H9 (cell line): ENCODE data around the gene BCL11B. TPM values are rescaled to one million over a fixed set of nuclear protein-coding genes. Genes with fewer than 3 reads are reported as not detected.

Experiments
- DNase-seq: peaks from one replicate; pipeline ENCODE4 v3.0.0-alpha.2; 2017
- H2AFZ ChIP-seq: one replicate; pipeline ENCODE4 v1.6.1; 2013; ENCODE audit warnings: mild to moderate bottlenecking, low read length, control low read depth, moderate library complexity
- H2AK5ac ChIP-seq: 2 replicates; pipeline ENCODE4 v1.6.1; 2013; ENCODE audit warnings: low read length, control low read depth, mixed read lengths; ENCODE audit not compliant: insufficient read length
- H2BK120ac ChIP-seq: one replicate; pipeline ENCODE4 v1.6.1; 2013; ENCODE audit warnings: low read depth, mild to moderate bottlenecking, low read length, control low read depth, inconsistent platforms; ENCODE audit not compliant: poor library complexity, severe bottlenecking
- H2BK12ac ChIP-seq: 2 replicates; pipeline ENCODE4 v1.6.1; 2013; ENCODE audit warnings: low read length, control low read depth, mixed read lengths, low read depth; ENCODE audit not compliant: insufficient read length
- H2BK15ac ChIP-seq: 2 replicates; pipeline ENCODE4 v1.6.1; 2013; ENCODE audit warnings: low read depth, low read length, control low read depth
- H2BK20ac ChIP-seq: one replicate; pipeline ENCODE4 v1.6.1; 2013; ENCODE audit warnings: low read depth, mild to moderate bottlenecking, low read length, control low read depth, inconsistent platforms; ENCODE audit not compliant: poor library complexity, severe bottlenecking
- H2BK5ac ChIP-seq: 2 replicates; pipeline ENCODE4 v1.6.1; 2013; ENCODE audit warnings: low read length, control low read depth, mixed read lengths; ENCODE audit not compliant: insufficient read length
- H3K14ac ChIP-seq: 2 replicates; pipeline ENCODE4 v1.6.1; 2013; ENCODE audit warnings: low read length, control low read depth; ENCODE audit not compliant: insufficient read depth
- H3K18ac ChIP-seq: 2 replicates; pipeline ENCODE4 v1.6.1; 2013; ENCODE audit warnings: low read depth, mild to moderate bottlenecking, mixed read lengths, low read length, control low read depth; ENCODE audit not compliant: insufficient read length
- H3K23ac ChIP-seq: 2 replicates; pipeline ENCODE4 v1.6.1; 2013; ENCODE audit warnings: low read length, control low read depth, mixed read lengths, low read depth; ENCODE audit not compliant: insufficient read length
- H3K23me2 ChIP-seq: 2 replicates; pipeline ENCODE4 v1.6.1; 2013; ENCODE audit warnings: low read depth, mild to moderate bottlenecking, mixed read lengths, low read length, control low read depth; ENCODE audit not compliant: insufficient read length, poor library complexity, severe bottlenecking
- H3K27ac ChIP-seq: 2 replicates; pipeline ENCODE4 v1.5.1; 2013; ENCODE audit warnings: low read length, control low read depth, mixed read lengths, low read depth; ENCODE audit not compliant: insufficient read length
- H3K27me3 ChIP-seq: 2 replicates; pipeline ENCODE4 v1.6.1; 2013; ENCODE audit warnings: low read length, control low read depth, inconsistent platforms; ENCODE audit not compliant: insufficient read depth
- H3K4ac ChIP-seq: 2 replicates; pipeline ENCODE4 v1.6.1; 2013; ENCODE audit warnings: low read depth, mild to moderate bottlenecking, control low read depth, inconsistent platforms, low read length, moderate library complexity
- H3K4me1 ChIP-seq: 2 replicates; pipeline ENCODE4 v1.6.1; 2013; ENCODE audit warnings: low read length, control low read depth, inconsistent platforms; ENCODE audit not compliant: insufficient read depth
- H3K4me2 ChIP-seq: 2 replicates; pipeline ENCODE4 v1.6.1; 2013; ENCODE audit warnings: low read length, control low read depth, mixed read lengths; ENCODE audit not compliant: insufficient read length, insufficient read depth
- H3K56ac ChIP-seq: 2 replicates; pipeline ENCODE4 v1.6.1; 2013; ENCODE audit warnings: low read depth, mild to moderate bottlenecking, mixed read lengths, low read length, control low read depth; ENCODE audit not compliant: insufficient read length
- H3K79me1 ChIP-seq: 2 replicates; pipeline ENCODE4 v1.6.1; 2013; ENCODE audit warnings: low read depth, mild to moderate bottlenecking, moderate library complexity, low read length, control low read depth, inconsistent platforms; ENCODE audit not compliant: insufficient read depth, poor library complexity, severe bottlenecking
- H3K79me2 ChIP-seq: 2 replicates; pipeline ENCODE4 v1.6.1; 2013; ENCODE audit warnings: low read length, control low read depth, inconsistent platforms; ENCODE audit not compliant: insufficient read depth
- H3K9ac ChIP-seq: 2 replicates; pipeline ENCODE4 v1.6.1; 2013; ENCODE audit warnings: low read length, control low read depth, mixed read lengths; ENCODE audit not compliant: insufficient read length; ENCODE audit errors: extremely low read depth
- H3K9me3 ChIP-seq: one replicate; pipeline ENCODE4 v1.6.1; 2013; ENCODE audit warnings: low read depth, low read length, inconsistent platforms; ENCODE audit not compliant: control insufficient read depth
- H3T11ph ChIP-seq: one replicate; pipeline ENCODE4 v1.6.1; 2013; ENCODE audit warnings: mild to moderate bottlenecking, low read length, control low read depth, inconsistent platforms
- H4K20me1 ChIP-seq: one replicate; pipeline ENCODE4 v1.6.1; 2013; ENCODE audit not compliant: control insufficient read depth, insufficient read length, insufficient read depth
- H4K5ac ChIP-seq: 2 replicates; pipeline ENCODE4 v1.6.1; 2013; ENCODE audit warnings: low read depth, mild to moderate bottlenecking, mixed read lengths, low read length, control low read depth; ENCODE audit not compliant: insufficient read length
- H4K8ac ChIP-seq: replicated peaks from 2 replicates; pipeline ENCODE4 v1.6.1; 2013; ENCODE audit warnings: low read length, control low read depth, mixed read lengths, low read depth; ENCODE audit not compliant: insufficient read length
- H4K91ac ChIP-seq: 2 replicates; pipeline ENCODE4 v1.6.1; 2013; ENCODE audit warnings: low read depth, mild to moderate bottlenecking, moderate library complexity, mixed read lengths, low read length, control low read depth; ENCODE audit not compliant: insufficient read length
- H3K27ac Mint-ChIP-seq, 3 experiments: 2 replicates in 2 of 3; 3 replicates in 1 of 3; pipeline ENCODE4 v1.8.0; 2020 to 2021; ENCODE audit warnings: mixed read lengths in 3 of 3, mild to moderate bottlenecking in 1 of 3, moderate library complexity in 1 of 3
- H3K27me3 Mint-ChIP-seq: 2 replicates; pipeline ENCODE4 v1.8.0; 2021; ENCODE audit warnings: low read depth, mild to moderate bottlenecking, moderate library complexity, mixed read lengths
- H3K36me3 Mint-ChIP-seq, 3 experiments: 2 replicates in 2 of 3; 3 replicates in 1 of 3; pipeline ENCODE4 v1.8.0; 2020 to 2021; ENCODE audit warnings: low read depth in 3 of 3, mixed read lengths in 3 of 3; ENCODE audit not compliant: insufficient read depth in 1 of 3
- H3K4me1 Mint-ChIP-seq, 2 experiments: 2 replicates each; pipeline ENCODE4 v1.8.0; 2020; ENCODE audit warnings: mixed read lengths in 2 of 2
- H3K4me3 Mint-ChIP-seq, 2 experiments: 2 replicates in 1 of 2; 3 replicates in 1 of 2; pipeline ENCODE4 v1.8.0; 2020 to 2021; ENCODE audit warnings: mild to moderate bottlenecking in 2 of 2, mixed read lengths in 2 of 2, moderate library complexity in 1 of 2
- H3K9me3 Mint-ChIP-seq, 2 experiments: 2 replicates in 1 of 2; 3 replicates in 1 of 2; pipeline ENCODE4 v1.8.0; 2020; ENCODE audit warnings: mild to moderate bottlenecking in 2 of 2, mixed read lengths in 2 of 2, moderate library complexity in 1 of 2
- CTCF ChIP-seq: fragments of 200-600 bp; sonication (generic); conservative IDR thresholded peaks from 3 replicates; pipeline ENCODE4 v1.8.0; 2021; ENCODE audit warnings: antibody characterized with exemption, mild to moderate bottlenecking
- WGBS: extraction: QIAGEN DNeasy Blood & Tissue Kit; methylation state at CpG from one replicate; pipeline ENCODE4 v1.1.7; 2013; ENCODE audit warnings: missing lambda C conversion rate, low lambda C conversion rate, mixed read lengths; ENCODE audit not compliant: insufficient read length; ENCODE audit errors: extremely low coverage; 5-methylcytosine and 5-hydroxymethylcytosine counted together
- total RNA-seq: library from RNA; stranded (reverse); gene quantifications from 2 replicates; pipeline ENCODE4 v1.2.1, GENCODE V29; 2021

Gene BCL11B
- total RNA-seq, 1 experiment from 2014 or later: 4.9 TPM

DNA sequence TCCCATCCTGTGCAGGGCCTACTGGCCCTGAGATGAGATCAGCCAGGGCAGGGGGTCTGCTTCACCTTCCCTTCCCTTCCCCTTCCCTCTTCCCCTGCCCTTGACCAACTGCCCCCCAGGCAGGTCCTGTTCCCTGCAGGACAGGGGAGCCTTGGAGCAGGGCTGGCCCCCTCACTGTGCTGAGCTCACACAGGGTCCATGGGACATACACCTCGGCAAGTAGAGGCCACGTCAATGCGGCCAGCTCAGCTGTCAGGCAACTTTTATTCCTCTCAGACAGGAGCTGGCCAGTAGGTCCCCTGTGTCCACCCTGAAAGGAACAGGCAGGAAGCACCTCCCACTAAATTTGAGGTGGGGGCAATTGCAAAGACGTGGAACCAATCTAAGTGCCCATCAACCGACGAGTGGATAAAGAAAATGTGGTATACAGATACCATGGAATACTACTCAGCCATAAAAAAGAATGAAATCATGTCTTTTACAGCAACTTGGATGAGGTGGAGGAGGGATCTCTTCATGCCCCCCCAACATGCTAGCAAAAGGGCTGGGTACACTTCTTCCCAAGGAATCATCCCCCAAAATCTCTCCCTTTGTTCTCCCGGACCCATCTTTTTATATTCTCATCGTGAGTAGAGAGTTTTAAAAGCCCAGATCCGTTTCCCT is 148.7 kb downstream of the BCL11B start:
- no peak for DNase-seq
- Mint-ChIP-seq H3K27me3 (no peaks in the 10 kb centered on the region), H3K4me3 (no peak overlapping the region), H3K27ac (no peak overlapping the region; a peak in 1 of 7 replicates), H3K9me3 (no peaks in the 10 kb centered on the region), H3K4me1 (peaks cover 15 to 26% of the 10 kb centered on the region in 2 experiments), H3K36me3 (no peaks in the 10 kb centered on the region)
- Histone ChIP-seq H2BK5ac (no peak overlapping the region), H2AK5ac (no peak overlapping the region), H3K23me2 (peaks cover 1% of the 10 kb centered on the region), H3K79me1 (no peaks in the 10 kb centered on the region), H3K79me2 (no peaks in the 10 kb centered on the region), H3K27me3 (no peaks in the 10 kb centered on the region), H4K20me1 (no peaks in the 10 kb centered on the region), H2BK12ac (no peak overlapping the region), H3K9ac (no peak overlapping the region), H4K91ac (no peak overlapping the region), H3K4me2 (no peak overlapping the region), H3K14ac (no peak overlapping the region), H3K4me1 (no peaks in the 10 kb centered on the region; the same call in 1 of the 2 replicates), H3K18ac (no peak overlapping the region), H3T11ph (no peak overlapping the region), H2BK20ac (no peak overlapping the region), H3K23ac (no peak overlapping the region), H3K9me3 (no peaks in the 10 kb centered on the region), H2BK15ac (no peak overlapping the region), H3K56ac (no peak overlapping the region), H2BK120ac (no peak overlapping the region), H4K5ac (no peak overlapping the region), H3K27ac (no peak overlapping the region), H4K8ac (no peak overlapping the region), H3K4ac (no peak overlapping the region), H2AFZ (no peak overlapping the region)
- no peak for TF ChIP-seq CTCF
- WGBS: no CpG with 5 or more reads among the region's 9 CpGs
